ENCODE measurements around the gene DPP6.
"Not testable (repeated sequence)": the region's sequence is repeated elsewhere in the genome, so short reads cannot be mapped to it uniquely, and the experiment has no call there.

DPP6 gene

DNA sequence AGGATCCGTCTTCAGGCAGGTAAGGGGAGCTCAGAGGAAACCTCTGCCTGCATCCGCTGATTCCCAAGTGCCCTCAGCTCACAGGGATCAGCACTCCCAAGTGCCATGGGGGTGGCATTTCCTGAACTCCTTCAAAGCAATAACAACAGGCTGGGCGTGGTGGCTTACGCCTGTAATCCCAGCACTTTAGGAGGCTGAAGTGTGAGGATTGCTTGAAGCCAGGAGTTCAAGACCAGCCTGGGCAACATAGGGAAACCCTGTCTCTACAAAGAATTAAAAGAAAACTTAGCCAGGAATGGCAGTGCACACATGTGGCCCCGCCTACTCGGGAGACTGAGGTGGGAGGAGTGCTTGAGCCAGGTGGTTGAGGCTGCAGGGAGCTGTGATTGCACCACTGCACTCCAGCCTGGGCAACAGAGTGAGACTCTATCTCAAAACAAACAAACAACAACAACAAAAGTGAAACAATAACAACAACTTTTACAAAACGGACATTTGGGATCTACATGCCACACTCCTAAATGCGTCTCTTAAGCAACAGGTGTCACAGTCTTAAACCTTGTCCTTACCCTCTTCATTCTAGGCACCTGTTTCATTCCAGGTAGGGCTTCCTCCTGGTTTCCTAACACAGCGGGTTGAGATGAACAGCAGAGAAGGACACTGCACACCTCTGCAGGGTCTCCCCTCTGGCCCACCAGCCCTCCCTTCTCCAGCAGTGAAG lies 877.0 kb downstream of the DPP6 start:
- DNase-seq (ENCODE audit: low spot score): no peak

DNA sequence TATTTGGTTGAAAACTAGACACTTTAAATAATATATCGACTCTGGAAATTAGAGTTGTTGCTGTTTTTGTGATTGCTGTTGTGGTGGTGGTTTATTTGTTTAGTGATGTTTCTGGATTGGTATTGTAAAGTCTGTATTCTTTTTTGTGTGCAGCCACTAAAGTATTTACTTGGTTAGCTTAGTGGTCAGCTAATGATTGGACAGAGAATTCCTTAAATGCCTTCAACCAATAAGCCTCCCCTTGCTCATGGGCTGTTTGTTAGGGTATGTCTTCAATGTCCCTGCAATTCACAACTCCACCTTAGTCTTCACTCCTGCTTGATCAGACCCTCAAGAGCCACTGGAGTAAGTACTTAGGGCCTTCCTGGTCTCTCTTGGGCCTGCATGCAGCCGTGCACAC lies 879.7 kb downstream of the DPP6 start:
- no peak for DNase-seq (ENCODE audit: low spot score)

DNA sequence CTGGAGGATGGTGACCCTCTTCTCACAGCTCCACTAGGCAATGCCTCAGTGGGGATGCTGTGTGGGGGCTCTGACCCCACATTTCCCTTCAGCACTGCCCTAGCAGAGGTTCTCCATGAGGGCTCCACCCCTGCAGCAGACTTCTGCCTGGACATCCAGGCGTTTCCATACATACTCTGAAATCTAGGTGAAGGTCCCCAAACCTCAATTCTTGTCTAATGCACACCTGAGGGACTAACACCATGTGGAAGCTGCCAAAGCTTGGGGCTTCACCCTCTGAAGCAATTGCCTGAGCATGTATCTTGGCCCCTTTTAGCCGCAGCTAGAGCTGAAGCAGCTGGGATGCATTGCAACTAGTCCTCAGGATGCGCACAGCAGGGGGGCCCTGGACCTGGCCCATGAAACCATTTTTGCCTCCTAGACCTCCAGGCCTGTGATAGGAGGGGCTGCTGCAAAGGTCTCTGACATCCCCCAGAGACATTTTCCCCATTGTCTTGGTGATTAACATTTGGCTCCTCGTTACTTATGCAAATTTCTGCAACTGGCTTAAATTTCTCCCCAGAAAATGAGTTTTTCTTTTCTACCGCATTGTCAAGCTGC lies 882.3 kb downstream of the DPP6 start:
- not testable (repeated sequence) for DNase-seq (ENCODE audit: low spot score)

DNA sequence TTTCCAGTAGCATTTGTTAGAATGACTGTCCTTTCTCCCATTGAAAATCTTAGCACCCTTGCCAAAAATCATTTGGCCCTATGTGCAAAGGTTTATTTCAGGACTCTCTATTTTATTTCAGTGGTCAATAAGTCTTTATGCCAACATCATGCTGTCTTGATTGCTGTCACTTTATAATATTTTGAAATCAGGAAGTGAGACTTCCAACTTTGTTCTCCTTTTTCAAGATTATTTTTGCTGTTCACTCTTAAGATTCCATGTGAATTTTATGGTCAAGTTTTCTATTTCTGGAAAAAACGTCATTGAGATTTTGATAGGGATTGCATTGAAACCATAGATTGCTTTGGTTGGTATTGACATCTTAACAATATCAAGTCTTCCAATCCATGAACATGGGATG lies 885.6 kb downstream of the DPP6 start:
- DNase-seq (ENCODE audit: low spot score): no peak

DNA sequence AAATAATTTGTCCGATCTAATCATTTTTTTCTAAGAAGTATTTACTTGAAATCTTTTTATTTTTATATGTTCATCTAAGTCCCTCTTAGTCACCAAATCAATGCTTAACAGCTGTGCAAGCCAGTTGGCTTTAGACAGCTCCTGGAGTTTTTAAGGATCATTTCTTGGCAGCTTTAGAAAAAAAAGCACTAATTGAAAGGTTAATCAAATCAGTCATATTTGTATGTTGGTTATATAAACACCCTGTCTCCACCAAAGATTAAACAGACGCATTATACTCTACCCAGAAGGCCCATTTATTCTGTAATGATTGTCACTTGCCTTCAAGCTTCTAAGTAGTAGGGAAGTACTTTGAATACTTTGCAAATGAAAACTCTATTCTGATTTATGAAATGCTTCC lies 890.5 kb downstream of the DPP6 start:
- DNase-seq (ENCODE audit: low spot score): no peak
